Endodermal cell (in vitro differentiated cells): ENCODE data around the gene PGBD5. TPM values are rescaled to one million over a fixed set of nuclear protein-coding genes. Genes with fewer than 3 reads are reported as not detected.
"Not testable (repeated sequence)": the region's sequence is repeated elsewhere in the genome, so short reads cannot be mapped to it uniquely, and the experiment has no call there.

Experiments used
- DNase-seq: peaks from one replicate; pipeline ENCODE4 v3.0.0-alpha.2; 2017
- H3K27ac ChIP-seq: 2 replicates; pipeline ENCODE4 v1.5.1; 2013; ENCODE audit warnings: mild to moderate bottlenecking, low read depth, low read length, moderate library complexity
- H3K27me3 ChIP-seq: 2 replicates; pipeline ENCODE4 v1.6.1; 2013; ENCODE audit warnings: mild to moderate bottlenecking, low read length, moderate library complexity; ENCODE audit not compliant: insufficient read depth, control insufficient read depth, poor library complexity, severe bottlenecking
- H3K36me3 ChIP-seq: 2 replicates; pipeline ENCODE4 v1.7.0; 2013; ENCODE audit warnings: mild to moderate bottlenecking, low read length, moderate library complexity; ENCODE audit not compliant: control insufficient read depth, insufficient read depth
- H3K4me1 ChIP-seq: one replicate; pipeline ENCODE4 v1.7.0; 2013; ENCODE audit warnings: low read length; ENCODE audit not compliant: control insufficient read depth, insufficient read depth
- H3K4me3 ChIP-seq: 2 replicates; pipeline ENCODE4 v1.5.1; 2013; ENCODE audit warnings: mild to moderate bottlenecking, low read length, moderate library complexity
- H3K9ac ChIP-seq: 2 replicates; pipeline ENCODE4 v1.6.1; 2013; ENCODE audit warnings: mild to moderate bottlenecking, low read length, moderate library complexity; ENCODE audit not compliant: poor library complexity, severe bottlenecking; ENCODE audit errors: extremely low read depth
- H3K9me3 ChIP-seq: 2 replicates; pipeline ENCODE4 v1.6.1; 2013; ENCODE audit warnings: mild to moderate bottlenecking, low read length, moderate library complexity; ENCODE audit not compliant: control insufficient read depth
- H3K27ac Mint-ChIP-seq: 2 replicates; pipeline ENCODE4 v1.8.0; 2020; ENCODE audit warnings: mixed read lengths
- H3K27me3 Mint-ChIP-seq: 2 replicates; pipeline ENCODE4 v1.8.0; 2021; ENCODE audit warnings: mild to moderate bottlenecking, mixed read lengths; ENCODE audit not compliant: insufficient read depth
- H3K36me3 Mint-ChIP-seq: 2 replicates; pipeline ENCODE4 v1.8.0; 2020; ENCODE audit warnings: low read depth, mixed read lengths
- H3K4me1 Mint-ChIP-seq: 2 replicates; pipeline ENCODE4 v1.8.0; 2020; ENCODE audit warnings: mixed read lengths
- H3K4me3 Mint-ChIP-seq: 2 replicates; pipeline ENCODE4 v1.8.0; 2020; ENCODE audit warnings: mild to moderate bottlenecking, moderate library complexity, mixed read lengths
- H3K9me3 Mint-ChIP-seq: 2 replicates; pipeline ENCODE4 v1.8.0; 2020; ENCODE audit warnings: mild to moderate bottlenecking, mixed read lengths
- CTCF ChIP-seq: fragments of 200-600 bp; sonication (generic); conservative IDR thresholded peaks from 2 replicates; pipeline ENCODE4 v1.5.0; 2021; ENCODE audit warnings: antibody characterized with exemption, mild to moderate bottlenecking
- WGBS, 2 experiments: methylation state at CpG; one replicate each; pipeline versions ENCODE4 v1.1.5 to v1.1.7; 2013; ENCODE audit warnings: missing lambda C conversion rate in 2 of 2, mixed read lengths in 1 of 2; ENCODE audit not compliant: insufficient coverage in 1 of 2, insufficient read length in 1 of 2; 5-methylcytosine and 5-hydroxymethylcytosine counted together
- total RNA-seq, 2 donors: library from RNA; stranded (reverse); fragmentation: NEBNext Ultra II Directional in 1 of 2; extraction: Animal tissue kit (Norgen Biotek cat#: 25700) in 1 of 2; gene quantifications; 2 replicates in 1 of 2; 3 replicates in 1 of 2; pipeline ENCODE4 v1.2.1, GENCODE V29; 2021

The PGBD5 gene
- total RNA-seq, 2 donors from 2014 or later: 1.3 to 4.6 TPM

- Histone ChIP-seq H3K36me3 (no peaks in the 10 kb centered on the region), H3K4me3 (no peak overlapping the region), H3K9ac (no peak overlapping the region), H3K27me3 (peaks cover 55% of the 10 kb centered on the region), H3K4me1 (peaks cover 3% of the 10 kb centered on the region), H3K27ac (no peak overlapping the region), H3K9me3 (no peaks in the 10 kb centered on the region)
- no peak overlapping the region for H3K4me3 Mint-ChIP-seq
- no peak for TF ChIP-seq CTCF
- H3K4me1 Mint-ChIP-seq: peaks cover 25% of the 10 kb centered on the region
- H3K27ac Mint-ChIP-seq: no peak overlapping the region
- 36 to 51% methylated on average over 6 to 14 of the region's 14 CpGs for WGBS, 2 experiments
- peak; percentile 78 for DNase-seq
- H3K36me3 Mint-ChIP-seq: peaks cover 4% of the 10 kb centered on the region
- peaks cover 7% of the 10 kb centered on the region for H3K9me3 Mint-ChIP-seq
- H3K27me3 Mint-ChIP-seq: peaks cover 49% of the 10 kb centered on the region
These were observed 3.7 kb downstream of the PGBD5 start for GRCh38 chr1:230422221-230422981.

GRCh38 chr1:230421481-230421880, 4.7 kb downstream of the PGBD5 start:
- Histone ChIP-seq H3K4me1 (peaks cover 3% of the 10 kb centered on the region), H3K36me3 (no peaks in the 10 kb centered on the region), H3K27ac (no peak overlapping the region), H3K27me3 (peaks cover 47% of the 10 kb centered on the region), H3K9ac (no peak overlapping the region), H3K9me3 (no peaks in the 10 kb centered on the region), H3K4me3 (no peak overlapping the region)
- WGBS, 2 experiments: 89% methylated on average over 1 of the region's 1 CpG; no CpG with 5 or more reads in 1 of the 2 experiments
- peaks cover 4% of the 10 kb centered on the region for H3K36me3 Mint-ChIP-seq
- peaks cover 42% of the 10 kb centered on the region for H3K27me3 Mint-ChIP-seq
- no peak for DNase-seq
- no peak for TF ChIP-seq CTCF
- H3K4me1 Mint-ChIP-seq: peaks cover 25% of the 10 kb centered on the region
- H3K27ac Mint-ChIP-seq: no peak overlapping the region
- no peak overlapping the region for H3K4me3 Mint-ChIP-seq
- peaks cover 7% of the 10 kb centered on the region for H3K9me3 Mint-ChIP-seq

GRCh38 chr1:230420372-230420771, 5.8 kb downstream of the PGBD5 start:
- H3K27me3 ChIP-seq: peaks cover 46% of the 10 kb centered on the region
- H3K36me3 Mint-ChIP-seq, H3K36me3 ChIP-seq, H3K4me3 Mint-ChIP-seq, H3K27ac ChIP-seq, H3K4me1 ChIP-seq, DNase-seq, H3K27ac Mint-ChIP-seq, H3K9me3 ChIP-seq, H3K4me3 ChIP-seq, H3K9me3 Mint-ChIP-seq, H3K9ac ChIP-seq: not testable (repeated sequence)
- Mint-ChIP-seq H3K4me1 (peaks cover 25% of the 10 kb centered on the region), H3K27me3 (peaks cover 42% of the 10 kb centered on the region)
- WGBS, 2 experiments: 94 to 100% methylated on average over 2 of the region's 2 CpGs
